Measurements from ENCODE around the gene GATB. TPM values are rescaled to one million over a fixed set of nuclear protein-coding genes. Genes with fewer than 3 reads are reported as not detected.

GATB gene
- total and polyA plus RNA-seq, 2 experiments from 2014 or later, result 17.7 to 18.9 TPM

- Histone ChIP-seq H3K4me3 (no peak overlapping the region), H3K9me2 (ENCODE audit: insufficient read depth) (no peaks in the 10 kb centered on the region), H3F3A (replicated peaks; ENCODE audit: low read depth) (no peaks in the 10 kb centered on the region), H4K20me1 (replicated peaks; ENCODE audit: insufficient read depth) (no peaks in the 10 kb centered on the region; the same call in 1 of the 2 replicates), H3K27me3 (ENCODE audit: insufficient read depth) (no peaks in the 10 kb centered on the region), H3K36me3 (ENCODE audit: insufficient read depth) (no peaks in the 10 kb centered on the region; the same call in 1 of the 2 replicates), H3K27ac (ENCODE audit: low read depth) (no peak overlapping the region), H3K4me2 (no peak overlapping the region), H2AFZ (no peak overlapping the region), H3K79me2 (replicated peaks; ENCODE audit: insufficient read depth) (no peaks in the 10 kb centered on the region), H3K4me1 (ENCODE audit: insufficient read depth) (no peaks in the 10 kb centered on the region)
- DNase-seq (ENCODE audit: low spot score) (no peak), ATAC-seq (no peak)
- Mint-ChIP-seq H3K4me3 (no peak overlapping the region), H3K9me3 (no peaks in the 10 kb centered on the region), H3K27me3 (ENCODE audit: insufficient read depth, low read depth, poor library complexity) (no peaks in the 10 kb centered on the region), H3K36me3 (ENCODE audit: low read depth) (peaks cover 10% of the 10 kb centered on the region), H3K4me1 (no peaks in the 10 kb centered on the region), H3K27ac (no peak overlapping the region)
- TF ChIP-seq ETS1 (IDR thresholded peaks at IDR 0.05) (no peak), REST (IDR thresholded peaks at IDR 0.05; ENCODE audit: unreplicated experiment) (no peak), STAT1 (IDR thresholded peaks at IDR 0.05; ENCODE audit: unreplicated experiment) (no peak), ZNF114 (CRISPR knock-in tag; IDR thresholded peaks at IDR 0.05) (no peak), EZH2phosphoT487 (IDR thresholded peaks at IDR 0.05; ENCODE audit: unreplicated experiment) (no peak), CREB1 (CRISPR knock-in tag; IDR thresholded peaks at IDR 0.05; ENCODE audit: low read depth) (no peak), NANOG (IDR thresholded peaks at IDR 0.05; ENCODE audit: borderline replicate concordance) (no peak), JUNB (IDR thresholded peaks at IDR 0.05; ENCODE audit: unreplicated experiment) (no peak), ZNF331 (CRISPR knock-in tag; IDR thresholded peaks at IDR 0.05; ENCODE audit: low read depth) (no peak), POLR2AphosphoS5 (IDR thresholded peaks at IDR 0.05; ENCODE audit: low read depth) (no peak), EZH2 (IDR thresholded peaks at IDR 0.05; ENCODE audit: low read depth, unreplicated experiment) (no peak)
- TF ChIP-seq, protein P1, sequence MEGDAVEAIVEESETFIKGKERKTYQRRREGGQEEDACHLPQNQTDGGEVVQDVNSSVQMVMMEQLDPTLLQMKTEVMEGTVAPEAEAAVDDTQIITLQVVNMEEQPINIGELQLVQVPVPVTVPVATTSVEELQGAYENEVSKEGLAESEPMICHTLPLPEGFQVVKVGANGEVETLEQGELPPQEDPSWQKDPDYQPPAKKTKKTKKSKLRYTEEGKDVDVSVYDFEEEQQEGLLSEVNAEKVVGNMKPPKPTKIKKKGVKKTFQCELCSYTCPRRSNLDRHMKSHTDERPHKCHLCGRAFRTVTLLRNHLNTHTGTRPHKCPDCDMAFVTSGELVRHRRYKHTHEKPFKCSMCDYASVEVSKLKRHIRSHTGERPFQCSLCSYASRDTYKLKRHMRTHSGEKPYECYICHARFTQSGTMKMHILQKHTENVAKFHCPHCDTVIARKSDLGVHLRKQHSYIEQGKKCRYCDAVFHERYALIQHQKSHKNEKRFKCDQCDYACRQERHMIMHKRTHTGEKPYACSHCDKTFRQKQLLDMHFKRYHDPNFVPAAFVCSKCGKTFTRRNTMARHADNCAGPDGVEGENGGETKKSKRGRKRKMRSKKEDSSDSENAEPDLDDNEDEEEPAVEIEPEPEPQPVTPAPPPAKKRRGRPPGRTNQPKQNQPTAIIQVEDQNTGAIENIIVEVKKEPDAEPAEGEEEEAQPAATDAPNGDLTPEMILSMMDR (conservative IDR thresholded peaks at IDR 0.05; ENCODE audit: low read depth in 2 of 2), result no peak
- TF ChIP-seq, protein P2, sequence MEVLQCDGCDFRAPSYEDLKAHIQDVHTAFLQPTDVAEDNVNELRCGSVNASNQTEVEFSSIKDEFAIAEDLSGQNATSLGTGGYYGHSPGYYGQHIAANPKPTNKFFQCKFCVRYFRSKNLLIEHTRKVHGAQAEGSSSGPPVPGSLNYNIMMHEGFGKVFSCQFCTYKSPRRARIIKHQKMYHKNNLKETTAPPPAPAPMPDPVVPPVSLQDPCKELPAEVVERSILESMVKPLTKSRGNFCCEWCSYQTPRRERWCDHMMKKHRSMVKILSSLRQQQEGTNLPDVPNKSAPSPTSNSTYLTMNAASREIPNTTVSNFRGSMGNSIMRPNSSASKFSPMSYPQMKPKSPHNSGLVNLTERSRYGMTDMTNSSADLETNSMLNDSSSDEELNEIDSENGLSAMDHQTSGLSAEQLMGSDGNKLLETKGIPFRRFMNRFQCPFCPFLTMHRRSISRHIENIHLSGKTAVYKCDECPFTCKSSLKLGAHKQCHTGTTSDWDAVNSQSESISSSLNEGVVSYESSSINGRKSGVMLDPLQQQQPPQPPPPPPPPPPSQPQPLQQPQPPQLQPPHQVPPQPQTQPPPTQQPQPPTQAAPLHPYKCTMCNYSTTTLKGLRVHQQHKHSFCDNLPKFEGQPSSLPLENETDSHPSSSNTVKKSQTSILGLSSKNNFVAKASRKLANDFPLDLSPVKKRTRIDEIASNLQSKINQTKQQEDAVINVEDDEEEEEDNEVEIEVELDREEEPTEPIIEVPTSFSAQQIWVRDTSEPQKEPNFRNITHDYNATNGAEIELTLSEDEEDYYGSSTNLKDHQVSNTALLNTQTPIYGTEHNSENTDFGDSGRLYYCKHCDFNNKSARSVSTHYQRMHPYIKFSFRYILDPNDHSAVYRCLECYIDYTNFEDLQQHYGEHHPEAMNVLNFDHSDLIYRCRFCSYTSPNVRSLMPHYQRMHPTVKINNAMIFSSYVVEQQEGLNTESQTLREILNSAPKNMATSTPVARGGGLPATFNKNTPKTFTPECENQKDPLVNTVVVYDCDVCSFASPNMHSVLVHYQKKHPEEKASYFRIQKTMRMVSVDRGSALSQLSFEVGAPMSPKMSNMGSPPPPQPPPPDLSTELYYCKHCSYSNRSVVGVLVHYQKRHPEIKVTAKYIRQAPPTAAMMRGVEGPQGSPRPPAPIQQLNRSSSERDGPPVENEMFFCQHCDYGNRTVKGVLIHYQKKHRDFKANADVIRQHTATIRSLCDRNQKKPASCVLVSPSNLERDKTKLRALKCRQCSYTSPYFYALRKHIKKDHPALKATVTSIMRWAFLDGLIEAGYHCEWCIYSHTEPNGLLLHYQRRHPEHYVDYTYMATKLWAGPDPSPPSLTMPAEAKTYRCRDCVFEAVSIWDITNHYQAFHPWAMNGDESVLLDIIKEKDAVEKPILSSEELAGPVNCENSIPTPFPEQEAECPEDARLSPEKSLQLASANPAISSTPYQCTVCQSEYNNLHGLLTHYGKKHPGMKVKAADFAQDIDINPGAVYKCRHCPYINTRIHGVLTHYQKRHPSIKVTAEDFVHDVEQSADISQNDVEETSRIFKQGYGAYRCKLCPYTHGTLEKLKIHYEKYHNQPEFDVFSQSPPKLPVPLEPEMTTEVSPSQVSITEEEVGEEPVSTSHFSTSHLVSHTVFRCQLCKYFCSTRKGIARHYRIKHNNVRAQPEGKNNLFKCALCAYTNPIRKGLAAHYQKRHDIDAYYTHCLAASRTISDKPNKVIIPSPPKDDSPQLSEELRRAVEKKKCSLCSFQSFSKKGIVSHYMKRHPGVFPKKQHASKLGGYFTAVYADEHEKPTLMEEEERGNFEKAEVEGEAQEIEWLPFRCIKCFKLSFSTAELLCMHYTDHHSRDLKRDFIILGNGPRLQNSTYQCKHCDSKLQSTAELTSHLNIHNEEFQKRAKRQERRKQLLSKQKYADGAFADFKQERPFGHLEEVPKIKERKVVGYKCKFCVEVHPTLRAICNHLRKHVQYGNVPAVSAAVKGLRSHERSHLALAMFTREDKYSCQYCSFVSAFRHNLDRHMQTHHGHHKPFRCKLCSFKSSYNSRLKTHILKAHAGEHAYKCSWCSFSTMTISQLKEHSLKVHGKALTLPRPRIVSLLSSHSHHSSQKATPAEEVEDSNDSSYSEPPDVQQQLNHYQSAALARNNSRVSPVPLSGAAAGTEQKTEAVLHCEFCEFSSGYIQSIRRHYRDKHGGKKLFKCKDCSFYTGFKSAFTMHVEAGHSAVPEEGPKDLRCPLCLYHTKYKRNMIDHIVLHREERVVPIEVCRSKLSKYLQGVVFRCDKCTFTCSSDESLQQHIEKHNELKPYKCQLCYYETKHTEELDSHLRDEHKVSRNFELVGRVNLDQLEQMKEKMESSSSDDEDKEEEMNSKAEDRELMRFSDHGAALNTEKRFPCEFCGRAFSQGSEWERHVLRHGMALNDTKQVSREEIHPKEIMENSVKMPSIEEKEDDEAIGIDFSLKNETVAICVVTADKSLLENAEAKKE (CRISPR knock-in tag; IDR thresholded peaks at IDR 0.05), result no peak
Observed at GRCh38 chr4:151709071-151709470, 51.7 kb downstream of the GATB start.
